ENCODE results near the gene GNE. TPM values are rescaled to one million over a fixed set of nuclear protein-coding genes. Genes with fewer than 3 reads are reported as not detected.

The GNE gene
- polyA plus RNA-seq, 3 donors = 4.1 to 5.0 (median 4.5) TPM

- no peak overlapping the region for H3K9ac ChIP-seq (ENCODE audit: insufficient read depth, low read length, poor library complexity, severe bottlenecking)
- H3K4me1 Mint-ChIP-seq = peaks cover 14% of the 10 kb centered on the region
- no peak overlapping the region for H3K4me3 ChIP-seq (replicated peaks in 1 of 3; ENCODE audit: low read depth in 2 of 3, low read length in 3 of 3)
- no peak overlapping the region for H3K4me3 Mint-ChIP-seq
- peaks cover 0 to 12% (median 5%) of the 10 kb centered on the region in 3 donors for H3K27me3 Mint-ChIP-seq (ENCODE audit: low read depth in 3 of 3)
- H3K27ac Mint-ChIP-seq = no peak overlapping the region
- H3K9me3 ChIP-seq (replicated peaks in 1 of 2; ENCODE audit: control insufficient read depth in 1 of 2, insufficient read depth in 1 of 2, low read length in 2 of 2) = no peaks in the 10 kb centered on the region
- H4K20me1 ChIP-seq (ENCODE audit: insufficient read depth, low read length) = no peaks in the 10 kb centered on the region
- H3K27ac ChIP-seq (ENCODE audit: low read depth in 1 of 2, low read length in 2 of 2) = no peak overlapping the region
- no peaks in the 10 kb centered on the region for H3K36me3 Mint-ChIP-seq
- intact Hi-C loops (cut with micrococcal nuclease) = no loop called here
- H3K36me3 ChIP-seq (replicated peaks in 1 of 2; ENCODE audit: control insufficient read depth in 1 of 2, insufficient read depth in 2 of 2, low read length in 2 of 2) = no peaks in the 10 kb centered on the region
- H3K4me1 ChIP-seq (ENCODE audit: control insufficient read depth in 1 of 2, insufficient read depth in 2 of 2, low read length in 2 of 2) = peaks cover 5 to 7% of the 10 kb centered on the region in 2 donors
- no peak overlapping the region for H3K4me2 ChIP-seq (replicated peaks; ENCODE audit: extremely low read depth, low read length, poor library complexity, severe bottlenecking)
- peaks cover 0 to 1% (median 0%) of the 10 kb centered on the region in 7 donors for H3K9me3 Mint-ChIP-seq
- H3K27me3 ChIP-seq (ENCODE audit: control insufficient read depth in 2 of 2, insufficient read depth in 2 of 2, low read length in 2 of 2) = no peaks in the 10 kb centered on the region
- DNase-seq = no peak
- 89% methylated on average over 2 of the region's 2 CpGs for WGBS (ENCODE audit: insufficient coverage)
- H3K79me2 ChIP-seq (ENCODE audit: insufficient read depth, low read length) = no peaks in the 10 kb centered on the region
- H2AFZ ChIP-seq (ENCODE audit: insufficient read depth, low read depth, low read length, poor library complexity, severe bottlenecking) = no peak overlapping the region
- TF ChIP-seq, protein P1, sequence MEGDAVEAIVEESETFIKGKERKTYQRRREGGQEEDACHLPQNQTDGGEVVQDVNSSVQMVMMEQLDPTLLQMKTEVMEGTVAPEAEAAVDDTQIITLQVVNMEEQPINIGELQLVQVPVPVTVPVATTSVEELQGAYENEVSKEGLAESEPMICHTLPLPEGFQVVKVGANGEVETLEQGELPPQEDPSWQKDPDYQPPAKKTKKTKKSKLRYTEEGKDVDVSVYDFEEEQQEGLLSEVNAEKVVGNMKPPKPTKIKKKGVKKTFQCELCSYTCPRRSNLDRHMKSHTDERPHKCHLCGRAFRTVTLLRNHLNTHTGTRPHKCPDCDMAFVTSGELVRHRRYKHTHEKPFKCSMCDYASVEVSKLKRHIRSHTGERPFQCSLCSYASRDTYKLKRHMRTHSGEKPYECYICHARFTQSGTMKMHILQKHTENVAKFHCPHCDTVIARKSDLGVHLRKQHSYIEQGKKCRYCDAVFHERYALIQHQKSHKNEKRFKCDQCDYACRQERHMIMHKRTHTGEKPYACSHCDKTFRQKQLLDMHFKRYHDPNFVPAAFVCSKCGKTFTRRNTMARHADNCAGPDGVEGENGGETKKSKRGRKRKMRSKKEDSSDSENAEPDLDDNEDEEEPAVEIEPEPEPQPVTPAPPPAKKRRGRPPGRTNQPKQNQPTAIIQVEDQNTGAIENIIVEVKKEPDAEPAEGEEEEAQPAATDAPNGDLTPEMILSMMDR (IDR thresholded peaks at IDR 0.05) = no peak
Observed at GRCh38 chr9:36173861-36174260, 84.4 kb downstream of the GNE start.

- Histone ChIP-seq H3K4me2 (replicated peaks; ENCODE audit: extremely low read depth, low read length, poor library complexity, severe bottlenecking) (no peak overlapping the region), H3K79me2 (ENCODE audit: insufficient read depth, low read length) (no peaks in the 10 kb centered on the region), H3K9me3 (replicated peaks in 1 of 2; ENCODE audit: control insufficient read depth in 1 of 2, insufficient read depth in 1 of 2, low read length in 2 of 2) (no peaks in the 10 kb centered on the region), H3K27me3 (ENCODE audit: control insufficient read depth in 2 of 2, insufficient read depth in 2 of 2, low read length in 2 of 2) (no peaks in the 10 kb centered on the region), H3K9ac (ENCODE audit: insufficient read depth, low read length, poor library complexity, severe bottlenecking) (no peak overlapping the region), H4K20me1 (ENCODE audit: insufficient read depth, low read length) (no peaks in the 10 kb centered on the region), H2AFZ (ENCODE audit: insufficient read depth, low read depth, low read length, poor library complexity, severe bottlenecking) (no peak overlapping the region), H3K4me3 (replicated peaks in 1 of 3; ENCODE audit: low read depth in 2 of 3, low read length in 3 of 3) (no peak overlapping the region), H3K27ac (ENCODE audit: low read depth in 1 of 2, low read length in 2 of 2) (no peak overlapping the region), H3K36me3 (replicated peaks in 1 of 2; ENCODE audit: control insufficient read depth in 1 of 2, insufficient read depth in 2 of 2, low read length in 2 of 2) (no peaks in the 10 kb centered on the region), H3K4me1 (ENCODE audit: control insufficient read depth in 1 of 2, insufficient read depth in 2 of 2, low read length in 2 of 2) (peaks cover 18 to 21% of the 10 kb centered on the region in 2 donors)
- peaks cover 5 to 18% (median 7%) of the 10 kb centered on the region in 3 donors for H3K27me3 Mint-ChIP-seq (ENCODE audit: low read depth in 3 of 3)
- H3K4me3 Mint-ChIP-seq = no peak overlapping the region
- H3K27ac Mint-ChIP-seq = no peak overlapping the region
- intact Hi-C loops (cut with micrococcal nuclease) = no loop called here
- WGBS (ENCODE audit: insufficient coverage) = 97% methylated on average over 12 of the region's 13 CpGs
- TF ChIP-seq, protein P1 (IDR thresholded peaks at IDR 0.05) = no peak
- H3K9me3 Mint-ChIP-seq = no peaks in the 10 kb centered on the region
- no peak for DNase-seq
- H3K4me1 Mint-ChIP-seq = peaks cover 30% of the 10 kb centered on the region
- no peaks in the 10 kb centered on the region for H3K36me3 Mint-ChIP-seq
Observed at GRCh38 chr9:36170531-36170930, 87.7 kb downstream of the GNE start.

All from CD14-positive monocyte (primary cell).